Measurements from ENCODE around the gene APOA4.

DNA sequence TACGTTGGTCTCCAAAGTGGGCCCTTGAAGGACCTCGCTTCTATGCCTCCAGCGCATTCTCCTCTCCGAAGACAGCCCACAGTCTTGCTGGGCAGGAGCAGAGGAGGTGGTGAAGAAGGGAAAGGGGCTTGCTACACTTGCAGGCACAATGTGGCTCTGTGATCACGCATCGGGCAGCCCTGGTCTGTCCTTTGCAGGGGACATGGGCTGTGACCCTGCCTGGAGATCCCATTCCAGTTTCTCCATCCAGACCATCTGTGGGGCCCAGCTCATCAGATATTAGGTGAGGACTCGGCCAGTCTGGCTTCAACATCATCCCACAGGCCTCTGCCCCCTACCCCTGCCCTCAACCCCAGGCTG is 13.5 kb upstream of the APOA4 start:
- TF ChIP-seq, protein P1, sequence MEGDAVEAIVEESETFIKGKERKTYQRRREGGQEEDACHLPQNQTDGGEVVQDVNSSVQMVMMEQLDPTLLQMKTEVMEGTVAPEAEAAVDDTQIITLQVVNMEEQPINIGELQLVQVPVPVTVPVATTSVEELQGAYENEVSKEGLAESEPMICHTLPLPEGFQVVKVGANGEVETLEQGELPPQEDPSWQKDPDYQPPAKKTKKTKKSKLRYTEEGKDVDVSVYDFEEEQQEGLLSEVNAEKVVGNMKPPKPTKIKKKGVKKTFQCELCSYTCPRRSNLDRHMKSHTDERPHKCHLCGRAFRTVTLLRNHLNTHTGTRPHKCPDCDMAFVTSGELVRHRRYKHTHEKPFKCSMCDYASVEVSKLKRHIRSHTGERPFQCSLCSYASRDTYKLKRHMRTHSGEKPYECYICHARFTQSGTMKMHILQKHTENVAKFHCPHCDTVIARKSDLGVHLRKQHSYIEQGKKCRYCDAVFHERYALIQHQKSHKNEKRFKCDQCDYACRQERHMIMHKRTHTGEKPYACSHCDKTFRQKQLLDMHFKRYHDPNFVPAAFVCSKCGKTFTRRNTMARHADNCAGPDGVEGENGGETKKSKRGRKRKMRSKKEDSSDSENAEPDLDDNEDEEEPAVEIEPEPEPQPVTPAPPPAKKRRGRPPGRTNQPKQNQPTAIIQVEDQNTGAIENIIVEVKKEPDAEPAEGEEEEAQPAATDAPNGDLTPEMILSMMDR (IDR thresholded peaks at IDR 0.05): no peak
- no peak for TF ChIP-seq POLR2A (IDR thresholded peaks at IDR 0.05)

Measured in lower leg skin (tissue), 3 donors.